ENCODE data around the gene TIAM1. TPM values are rescaled to one million over a fixed set of nuclear protein-coding genes. Genes with fewer than 3 reads are reported as not detected.

TIAM1 gene
- total RNA-seq, 2 experiments from 2014 or later: 34.9 to 38.5 TPM

DNA sequence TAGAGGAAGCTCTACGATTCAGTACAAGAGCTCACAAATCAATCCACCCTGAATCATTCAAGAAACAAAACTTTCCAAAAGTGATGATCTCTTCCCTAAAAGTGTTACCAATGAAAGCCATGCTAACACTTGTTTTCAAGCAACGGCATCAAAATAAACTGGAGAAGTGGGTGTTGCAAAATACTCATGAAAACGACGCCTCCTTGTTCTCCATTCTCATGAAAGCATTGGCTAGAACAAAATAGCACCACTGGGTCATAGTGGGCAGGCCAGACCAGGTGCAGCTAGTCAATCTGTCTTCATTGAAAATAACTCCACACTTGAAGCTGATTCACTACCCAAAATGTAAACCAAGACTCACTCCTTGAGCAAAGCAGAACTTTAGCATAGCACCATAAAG is 4.3 kb downstream of the TIAM1 start:
- no peaks in the 10 kb centered on the region for H3K9me3 Mint-ChIP-seq
- DNase-seq (no peak), ATAC-seq (no peak)
- no peak overlapping the region for H3K4me3 Mint-ChIP-seq
- ChIA-PET POLR2A (interaction anchor here (1.0 kb wide), 1 partner anchor 13 kb away, joined by 5 read pairs; no protein-coding TSS in a partner anchor), CTCF (interaction anchor here (0.9 to 1.2 kb wide), 2 partner anchors 138 to 219 kb away, joined by 3 read pairs; no protein-coding TSS in a partner anchor)
- peaks cover 3% of the 10 kb centered on the region for H3K27me3 Mint-ChIP-seq
- intact Hi-C loops (cut with micrococcal nuclease): loop anchor here (5.0 kb wide), 1 partner anchor 218 kb away; no protein-coding TSS in a partner anchor
- H3K36me3 Mint-ChIP-seq (ENCODE audit: low read depth): peaks cover 16% of the 10 kb centered on the region
- H3K27ac Mint-ChIP-seq: no peak overlapping the region
- no peak for TF ChIP-seq CTCF (IDR thresholded peaks at IDR 0.05)
- H3K4me1 Mint-ChIP-seq (ENCODE audit: low read depth): peaks cover 59% of the 10 kb centered on the region

- Mint-ChIP-seq H3K27me3 (peaks cover 3% of the 10 kb centered on the region), H3K36me3 (ENCODE audit: low read depth) (peaks cover 20% of the 10 kb centered on the region), H3K4me1 (ENCODE audit: low read depth) (peaks cover 58% of the 10 kb centered on the region), H3K4me3 (no peak overlapping the region), H3K27ac (no peak overlapping the region), H3K9me3 (no peaks in the 10 kb centered on the region)
- ChIA-PET POLR2A (interaction anchor here (0.7 kb wide), 1 partner anchor 510 kb away, joined by 3 read pairs; no protein-coding TSS in a partner anchor), CTCF (no interaction called here)
- TF ChIP-seq CTCF (IDR thresholded peaks at IDR 0.05): no peak
- intact Hi-C loops (cut with micrococcal nuclease): no loop called here
- DNase-seq (no peak), ATAC-seq (no peak)
Measured at GRCh38 chr21:31338908-31339368, 5.1 kb downstream of the TIAM1 start.

DNA sequence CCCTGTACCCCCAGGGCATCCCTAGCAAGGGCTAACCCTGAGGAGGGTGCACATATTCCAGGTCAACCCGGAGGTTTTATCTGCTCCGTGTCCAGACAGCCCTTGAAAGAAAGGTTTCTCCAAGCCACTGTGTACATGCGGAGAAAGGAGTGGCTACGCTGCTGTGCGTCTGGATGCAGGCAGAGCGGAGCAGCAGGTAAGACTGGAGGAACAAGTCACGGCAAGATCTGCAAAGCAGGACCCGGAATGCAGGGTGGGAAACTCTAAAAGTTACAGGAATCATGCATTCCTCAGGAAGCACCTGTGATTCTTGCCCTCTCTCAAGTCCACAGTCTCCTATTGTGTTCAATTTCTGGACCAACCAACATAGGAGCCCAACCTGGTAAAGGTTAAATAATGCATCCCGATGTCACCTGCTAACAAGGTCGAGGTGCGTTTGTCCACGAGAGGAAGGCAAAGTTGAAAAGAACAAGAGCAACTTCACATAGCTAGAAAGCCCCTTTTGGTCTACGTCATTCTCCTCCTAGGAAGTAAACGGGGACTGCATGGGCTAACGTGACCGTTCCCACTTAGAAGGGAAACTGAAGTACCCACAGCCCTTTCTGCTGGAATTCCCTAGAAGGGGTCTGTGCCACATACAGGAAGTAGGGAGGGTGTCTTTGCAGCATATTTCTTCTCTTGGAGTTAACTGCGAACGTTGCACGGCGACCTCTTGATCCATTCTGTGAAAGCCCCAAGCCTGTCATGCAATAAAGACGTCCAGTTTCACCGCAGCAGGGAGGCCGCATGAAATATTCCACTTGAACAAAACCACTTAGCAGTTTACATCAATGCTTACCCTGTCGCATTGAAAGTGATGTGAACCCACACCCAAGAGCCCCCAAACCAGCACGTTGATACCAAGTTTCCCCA is 5.8 kb downstream of the TIAM1 start:
- ChIA-PET POLR2A (interaction anchor here (0.6 to 0.7 kb wide), 2 partner anchors 129 to 511 kb away, joined by 3 read pairs; no protein-coding TSS in a partner anchor), CTCF (no interaction called here)
- Mint-ChIP-seq H3K27me3 (peaks cover 3% of the 10 kb centered on the region), H3K36me3 (ENCODE audit: low read depth) (peaks cover 26% of the 10 kb centered on the region), H3K9me3 (no peaks in the 10 kb centered on the region), H3K4me3 (no peak overlapping the region), H3K4me1 (ENCODE audit: low read depth) (peaks cover 64% of the 10 kb centered on the region), H3K27ac (no peak overlapping the region)
- ATAC-seq: no peak
- DNase-seq: no peak
- TF ChIP-seq CTCF (IDR thresholded peaks at IDR 0.05): no peak
- intact Hi-C loops (cut with micrococcal nuclease): no loop called here

- intact Hi-C loops (cut with micrococcal nuclease): no loop called here
- peaks cover 66% of the 10 kb centered on the region for H3K4me1 Mint-ChIP-seq (ENCODE audit: low read depth)
- no peaks in the 10 kb centered on the region for H3K9me3 Mint-ChIP-seq
- no peak overlapping the region for H3K4me3 Mint-ChIP-seq
- no peak for TF ChIP-seq CTCF (IDR thresholded peaks at IDR 0.05)
- CTCF ChIA-PET: interaction anchor here (0.8 kb wide), 1 partner anchor 244 kb away, joined by 3 read pairs; no protein-coding TSS in a partner anchor
- DNase-seq: no peak
- no peaks in the 10 kb centered on the region for H3K27me3 Mint-ChIP-seq
- H3K36me3 Mint-ChIP-seq (ENCODE audit: low read depth): peaks cover 31% of the 10 kb centered on the region
- peak overlapping the region; percentile 74 for H3K27ac Mint-ChIP-seq
- ATAC-seq: no peak
- POLR2A ChIA-PET: interaction anchor here (0.6 to 1.6 kb wide), 2 partner anchors 10 to 11 kb away, joined by 3 to 5 read pairs; no protein-coding TSS in a partner anchor
Measured at GRCh38 chr21:31337086-31337485, 7.0 kb downstream of the TIAM1 start.

- no peaks in the 10 kb centered on the region for H3K9me3 Mint-ChIP-seq
- H3K4me1 Mint-ChIP-seq (ENCODE audit: low read depth): peaks cover 68% of the 10 kb centered on the region
- no peak for TF ChIP-seq CTCF (IDR thresholded peaks at IDR 0.05)
- H3K27ac Mint-ChIP-seq: peak overlapping the region; percentile 74
- ATAC-seq (no peak), DNase-seq (no peak)
- ChIA-PET POLR2A (interaction anchor here (0.6 to 1.6 kb wide), 2 partner anchors 9 to 11 kb away, joined by 3 to 5 read pairs; no protein-coding TSS in a partner anchor), CTCF (interaction anchor here (0.8 kb wide), 1 partner anchor 244 kb away, joined by 3 read pairs; no protein-coding TSS in a partner anchor)
- intact Hi-C loops (cut with micrococcal nuclease): no loop called here
- H3K4me3 Mint-ChIP-seq: no peak overlapping the region
- H3K27me3 Mint-ChIP-seq: no peaks in the 10 kb centered on the region
- H3K36me3 Mint-ChIP-seq (ENCODE audit: low read depth): peaks cover 32% of the 10 kb centered on the region
Measured at GRCh38 chr21:31336739-31337040, 7.4 kb downstream of the TIAM1 start.
